Natural killer cell (primary cell): ENCODE measurements around the gene CKM. TPM values are rescaled to one million over a fixed set of nuclear protein-coding genes. Genes with fewer than 3 reads are reported as not detected.

ENCODE experiments used
- ATAC-seq, 3 donors: fragments of 150-1000 bp in 2 of 3; fragments of 200-7000 bp in 1 of 3; cut with Tn5 transposase; 1 replicate in 1 of 3; 2 replicates in 2 of 3; pipeline ENCODE4 v1.10.0; 2021; ENCODE audit warnings: mild to moderate bottlenecking in 2 of 3, moderate library complexity in 2 of 3
- DNase-seq, 2 donors: peaks; one replicate each; pipeline versions ENCODE4 v3.0.0 to v3.0.0-alpha.2; 2013 to 2021; ENCODE audit warnings: mixed read lengths in 1 of 2
- H3K27ac ChIP-seq: one replicate; pipeline ENCODE4 v1.5.1; 2013; ENCODE audit warnings: mild to moderate bottlenecking, low read length
- H3K27me3 ChIP-seq: one replicate; pipeline ENCODE4 v1.6.1; 2013; ENCODE audit warnings: low read length; ENCODE audit not compliant: control insufficient read depth, insufficient read depth
- H3K36me3 ChIP-seq: one replicate; pipeline ENCODE4 v1.6.1; 2013; ENCODE audit warnings: low read length; ENCODE audit not compliant: control insufficient read depth, insufficient read depth
- H3K4me1 ChIP-seq: one replicate; pipeline ENCODE4 v1.6.1; 2013; ENCODE audit warnings: low read length; ENCODE audit not compliant: control insufficient read depth, insufficient read depth
- H3K4me3 ChIP-seq: one replicate; pipeline ENCODE4 v1.5.1; 2013; ENCODE audit warnings: low read length
- H3K9me3 ChIP-seq: one replicate; pipeline ENCODE4 v1.6.1; 2013; ENCODE audit warnings: low read length; ENCODE audit not compliant: control insufficient read depth, insufficient read depth
- H3K27ac Mint-ChIP-seq, 2 donors: one replicate each; pipeline ENCODE4 v1.8.0; 2022; ENCODE audit warnings: mild to moderate bottlenecking in 2 of 2, mixed read lengths in 2 of 2, moderate library complexity in 1 of 2
- H3K27me3 Mint-ChIP-seq, 2 donors: one replicate each; pipeline ENCODE4 v1.8.0; 2022; ENCODE audit warnings: low read depth in 2 of 2, mixed read lengths in 2 of 2
- H3K36me3 Mint-ChIP-seq: one replicate; pipeline ENCODE4 v1.8.0; 2022; ENCODE audit warnings: mixed read lengths
- H3K4me1 Mint-ChIP-seq, 2 donors: one replicate each; pipeline ENCODE4 v1.8.0; 2022; ENCODE audit warnings: mixed read lengths in 2 of 2
- H3K4me3 Mint-ChIP-seq: one replicate; pipeline ENCODE4 v1.8.0; 2022; ENCODE audit warnings: mild to moderate bottlenecking, moderate library complexity, mixed read lengths
- H3K9me3 Mint-ChIP-seq, 2 donors: one replicate each; pipeline ENCODE4 v1.8.0; 2022; ENCODE audit warnings: mixed read lengths in 2 of 2
- CTCF ChIP-seq: fragments of 200-600 bp; IDR thresholded peaks from one replicate; pipeline ENCODE4 v1.8.0; 2022; ENCODE audit warnings: antibody characterized with exemption
- WGBS: methylation state at CpG from one replicate; pipeline ENCODE4 v1.1.7; 2013; ENCODE audit warnings: missing lambda C conversion rate; ENCODE audit not compliant: insufficient coverage; 5-methylcytosine and 5-hydroxymethylcytosine counted together
- intact Hi-C: fragments of 100-400 bp; cut with micrococcal nuclease; formaldehyde crosslinking; loops from one replicate; pipeline ENCODE4 v1.14.2; 2022
- total RNA-seq, 4 donors: library from RNA; stranded (reverse); fragments of 120-200 nt in 1 of 4; gene quantifications; one replicate each; pipeline versions ENCODE4 v1.2.3 to v1.2.4, GENCODE V29; 2013 to 2022

Gene CKM
- total RNA-seq, 3 donors from 2014 or later (not counting 1 experiment from before 2014, with no cell fraction given): not detected

DNA sequence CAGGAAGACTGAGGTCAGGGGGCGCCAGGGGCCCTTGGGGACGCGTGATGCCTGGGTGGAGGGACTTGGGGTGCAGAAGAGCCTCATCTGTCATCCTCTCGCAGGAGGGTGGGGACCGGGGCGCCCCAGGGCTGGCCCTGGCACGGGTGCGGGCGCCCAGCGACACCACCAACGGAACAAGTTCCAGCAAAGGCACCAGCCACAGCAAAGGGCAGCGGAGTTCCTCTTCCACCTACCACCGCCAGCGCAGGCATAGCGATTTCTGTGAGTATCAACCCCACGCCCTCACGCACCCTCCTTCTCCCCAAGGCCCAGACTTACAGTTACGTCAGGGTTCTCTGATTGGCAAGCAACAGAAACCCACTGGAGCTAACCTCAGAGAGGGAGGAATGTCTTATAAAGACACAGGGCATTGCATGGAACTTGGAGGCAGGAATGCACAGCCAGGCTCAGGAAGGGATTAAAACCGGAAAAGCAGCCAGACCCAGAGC, 42.2 kb downstream of the CKM start:
- Mint-ChIP-seq H3K4me3 (no peak overlapping the region), H3K4me1 (no peaks in the 10 kb centered on the region), H3K27me3 (no peaks in the 10 kb centered on the region), H3K36me3 (no peaks in the 10 kb centered on the region), H3K9me3 (no peaks in the 10 kb centered on the region), H3K27ac (no peak overlapping the region)
- Histone ChIP-seq H3K36me3 (peaks cover 32% of the 10 kb centered on the region), H3K4me3 (no peak overlapping the region), H3K27ac (no peak overlapping the region), H3K27me3 (no peaks in the 10 kb centered on the region), H3K4me1 (no peaks in the 10 kb centered on the region), H3K9me3 (no peaks in the 10 kb centered on the region)
- DNase-seq: no peak
- ATAC-seq: no peak
- 91% methylated on average over 19 of the region's 19 CpGs for whole genome bisulfite sequencing
- intact Hi-C loops: no loop called here
- TF ChIP-seq CTCF: no peak

- H3K27me3 ChIP-seq: no peaks in the 10 kb centered on the region
- Mint-ChIP-seq H3K27me3 (no peaks in the 10 kb centered on the region), H3K4me1 (no peaks in the 10 kb centered on the region), H3K9me3 (no peaks in the 10 kb centered on the region), H3K4me3 (no peak overlapping the region), H3K36me3 (no peaks in the 10 kb centered on the region), H3K27ac (no peak overlapping the region)
- no peak overlapping the region for H3K4me3 ChIP-seq
- intact Hi-C loops: no loop called here
- DNase-seq (no peak), ATAC-seq (no peak)
- no peaks in the 10 kb centered on the region for H3K4me1 ChIP-seq
- peaks cover 27% of the 10 kb centered on the region for H3K36me3 ChIP-seq
- no peak overlapping the region for H3K27ac ChIP-seq
- H3K9me3 ChIP-seq: no peaks in the 10 kb centered on the region
- WGBS: 97% methylated on average over 3 of the region's 3 CpGs
- no peak for TF ChIP-seq CTCF
Observed at GRCh38 chr19:45279587-45280192, 43.0 kb downstream of the CKM start.

GRCh38 chr19:45278087-45278486, 44.6 kb downstream of the CKM start:
- Histone ChIP-seq H3K9me3 (no peaks in the 10 kb centered on the region), H3K4me3 (no peak overlapping the region), H3K36me3 (peaks cover 28% of the 10 kb centered on the region), H3K4me1 (no peaks in the 10 kb centered on the region), H3K27me3 (no peaks in the 10 kb centered on the region), H3K27ac (no peak overlapping the region)
- no peaks in the 10 kb centered on the region for H3K27me3 Mint-ChIP-seq
- no peak for DNase-seq
- no peak for ATAC-seq
- intact Hi-C loops: no loop called here
- no peak overlapping the region for H3K27ac Mint-ChIP-seq
- H3K4me1 Mint-ChIP-seq: no peaks in the 10 kb centered on the region
- H3K4me3 Mint-ChIP-seq: no peak overlapping the region
- no peak for TF ChIP-seq CTCF
- WGBS: 95% methylated on average over 9 of the region's 10 CpGs
- peaks cover 5% of the 10 kb centered on the region for H3K36me3 Mint-ChIP-seq
- H3K9me3 Mint-ChIP-seq: no peaks in the 10 kb centered on the region

DNA sequence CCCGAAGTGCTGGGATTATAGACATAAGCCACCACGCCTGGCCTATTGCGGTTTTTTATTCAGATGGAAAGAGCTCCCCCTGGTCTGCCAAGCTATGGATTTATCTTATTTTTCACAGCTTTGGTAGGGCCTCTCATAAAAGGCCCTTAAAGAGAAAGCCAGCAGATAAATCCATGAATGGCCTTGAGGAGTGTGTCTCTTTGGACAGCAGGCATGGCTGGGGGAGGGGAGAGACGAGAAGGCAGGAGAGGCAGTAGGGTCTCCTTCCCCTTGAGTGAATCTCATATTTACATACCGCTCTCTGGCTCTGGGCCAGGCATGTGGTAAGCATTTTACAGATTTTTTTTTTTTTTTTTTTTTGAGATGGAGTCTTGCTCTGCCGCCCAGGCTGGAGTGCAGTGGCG, 46.4 kb downstream of the CKM start:
- Mint-ChIP-seq H3K27ac (no peak overlapping the region), H3K36me3 (peaks cover 5% of the 10 kb centered on the region), H3K27me3 (no peaks in the 10 kb centered on the region), H3K4me1 (no peaks in the 10 kb centered on the region), H3K4me3 (no peak overlapping the region), H3K9me3 (no peaks in the 10 kb centered on the region)
- Histone ChIP-seq H3K4me3 (no peak overlapping the region), H3K9me3 (no peaks in the 10 kb centered on the region), H3K36me3 (peaks cover 36% of the 10 kb centered on the region), H3K4me1 (no peaks in the 10 kb centered on the region), H3K27me3 (no peaks in the 10 kb centered on the region), H3K27ac (no peak overlapping the region)
- no peak for ATAC-seq
- WGBS: 93% methylated on average over 5 of the region's 7 CpGs
- intact Hi-C loops: no loop called here
- no peak for DNase-seq
- no peak for TF ChIP-seq CTCF
